A673 (cell line): Measurements from ENCODE around the gene LTBP2. TPM values are rescaled to one million over a fixed set of nuclear protein-coding genes. Genes with fewer than 3 reads are reported as not detected.

Source experiments
- BruUV-seq: library from RNA; stranded (reverse); fragments of 400-500 nt; replicated peaks from 2 replicates; lab custom pipeline; 2021; lab: Mats Ljungman, UMichigan
- CTCF ChIA-PET: fragments of 300-600 bp; sonication (Branson Sonifier 250); formaldehyde crosslinking; loops from one replicate; lab custom pipeline; 2022; ENCODE audit warnings: antibody characterized with exemption; lab: Charles Lee
- POLR2A ChIA-PET: fragments of 300-600 bp; sonication (Branson Sonifier 250); formaldehyde crosslinking; loops from one replicate; lab custom pipeline; 2022; ENCODE audit warnings: antibody characterized with exemption; ENCODE audit not compliant: low non-redundant PET; lab: Charles Lee
- DNase-seq: peaks from one replicate; pipeline ENCODE4 v3.0.0-alpha.2; 2015; ENCODE audit warnings: low spot score
- H3K27ac ChIP-seq: fragments of 200-600 bp; sonication (generic); 2 replicates; pipeline ENCODE4 v1.5.1; 2016; ENCODE audit warnings: mixed run types, low read depth, mild to moderate bottlenecking, mixed read lengths, antibody characterized with exemption, low read length; ENCODE audit not compliant: poor library complexity, severe bottlenecking
- H3K27me3 ChIP-seq: fragments of 200-600 bp; sonication (generic); replicated peaks from 2 replicates; pipeline ENCODE4 v1.6.1; 2017; ENCODE audit warnings: mixed run types, low read depth, mild to moderate bottlenecking, mixed read lengths, antibody characterized with exemption, low read length; ENCODE audit not compliant: insufficient read depth, poor library complexity
- H3K36me3 ChIP-seq: fragments of 200-600 bp; sonication (generic); 2 replicates; pipeline ENCODE4 v1.6.1; 2016; ENCODE audit warnings: mixed run types, mild to moderate bottlenecking, mixed read lengths, antibody characterized with exemption, low read length; ENCODE audit not compliant: insufficient read depth, poor library complexity, severe bottlenecking
- H3K4me1 ChIP-seq: fragments of 200-600 bp; sonication (generic); 2 replicates; pipeline ENCODE4 v1.6.1; 2017; ENCODE audit warnings: mixed run types, mild to moderate bottlenecking, mixed read lengths, antibody characterized with exemption, low read length; ENCODE audit not compliant: insufficient read depth, poor library complexity, severe bottlenecking
- H3K4me3 ChIP-seq: fragments of 200-600 bp; sonication (generic); 2 replicates; pipeline ENCODE4 v1.5.1; 2016; ENCODE audit warnings: low read depth, mixed run types, mild to moderate bottlenecking, mixed read lengths, low read length; ENCODE audit not compliant: poor library complexity, severe bottlenecking
- H3K9me3 ChIP-seq: fragments of 200-600 bp; sonication (generic); 2 replicates; pipeline ENCODE4 v1.6.1; 2016; ENCODE audit warnings: mixed run types, low read depth, mild to moderate bottlenecking, mixed read lengths, antibody characterized with exemption, low read length; ENCODE audit not compliant: poor library complexity, severe bottlenecking
- EZH2 ChIP-seq: fragments of 200-600 bp; sonication (generic); IDR thresholded peaks from 2 replicates; pipeline ENCODE4 v1.6.1; 2017; ENCODE audit warnings: borderline replicate concordance, low read depth, mild to moderate bottlenecking, mixed read lengths, antibody characterized with exemption, low read length; ENCODE audit not compliant: poor library complexity, severe bottlenecking
- intact Hi-C: fragments of 100-400 bp; cut with micrococcal nuclease; formaldehyde crosslinking; loops from one replicate; pipeline ENCODE4 v1.10.0; 2022; ENCODE audit not compliant: unreplicated experiment
- total RNA-seq: library from RNA; stranded (reverse); gene quantifications from 2 replicates; pipeline ENCODE4 v1.2.3, GENCODE V29; 2021
- TF ChIP-seq, protein P1 (sequence below): fragments of 300-800, 200-600 bp; sonication (generic); conservative IDR thresholded peaks from 2 replicates; pipeline ENCODE4 v1.5.1; 2017; ENCODE audit warnings: low read depth, mild to moderate bottlenecking, antibody characterized with exemption, low read length, moderate library complexity, mixed read lengths

The LTBP2 gene
- total RNA-seq, 1 experiment from 2014 or later: 0.26 TPM

DNA sequence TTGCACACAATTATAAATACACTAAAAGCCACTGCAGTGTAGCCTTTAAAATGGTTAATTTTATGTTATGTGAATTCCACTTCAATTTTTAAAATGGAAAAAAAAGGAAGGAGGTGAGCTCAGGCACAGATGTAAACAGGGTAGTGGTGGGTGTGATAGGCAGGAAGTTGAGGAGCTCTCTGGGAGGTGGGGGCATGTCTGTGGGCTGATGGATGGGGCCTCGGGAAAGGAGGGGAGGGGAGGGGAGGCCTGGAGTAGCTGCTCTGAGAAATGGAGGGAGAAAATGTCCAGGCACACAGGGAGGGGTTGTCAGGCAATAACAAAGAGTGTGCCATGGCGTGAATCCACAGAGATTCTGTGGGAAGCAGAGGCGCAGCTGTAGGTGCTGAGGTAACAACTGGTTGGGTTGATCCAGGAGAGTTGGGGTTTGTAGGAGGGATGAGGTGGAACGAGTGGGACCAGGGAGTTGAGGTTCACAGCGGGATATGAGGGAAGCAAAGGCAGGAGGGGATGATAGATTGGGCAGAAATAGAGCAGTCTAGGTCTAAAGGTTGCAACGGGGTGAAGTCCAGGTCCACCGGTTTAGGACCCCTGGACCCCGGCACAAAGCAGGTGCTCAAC, 57.2 kb downstream of the LTBP2 start:
- H3K9me3 ChIP-seq: no peaks in the 10 kb centered on the region

DNA sequence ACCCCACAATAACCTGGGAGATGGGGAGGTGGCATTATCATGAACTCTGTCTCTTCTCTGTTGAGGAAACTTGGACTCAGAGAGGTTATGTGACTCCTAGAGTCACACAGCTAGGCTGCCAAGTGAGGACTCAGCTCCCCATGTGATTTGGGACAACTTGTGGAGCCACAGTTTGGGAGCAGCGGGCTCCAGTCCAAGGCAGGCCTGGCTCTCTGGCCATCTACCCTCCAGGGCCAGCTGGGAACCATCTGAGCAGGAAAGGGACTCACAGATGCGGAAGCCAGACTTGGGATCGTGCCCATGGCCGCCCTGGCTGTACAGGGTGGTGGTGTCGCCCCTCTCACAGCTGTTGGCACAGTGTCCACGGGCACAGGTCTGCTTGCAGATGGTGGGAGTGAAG, 59.4 kb downstream of the LTBP2 start:
- no peak for DNase-seq
- ChIA-PET CTCF (interaction anchor here (1.0 kb wide), 1 partner anchor 295 kb away, joined by 5 read pairs; no protein-coding TSS in a partner anchor), POLR2A (no interaction called here)
- Histone ChIP-seq H3K27me3 (no peaks in the 10 kb centered on the region), H3K9me3 (no peaks in the 10 kb centered on the region), H3K36me3 (no peaks in the 10 kb centered on the region), H3K27ac (no peak overlapping the region), H3K4me1 (no peaks in the 10 kb centered on the region), H3K4me3 (no peak overlapping the region)
- intact Hi-C loops: no loop called here
- BruUV-seq: no TSS peak
- no peak for TF ChIP-seq EZH2
- TF ChIP-seq, protein P1, sequence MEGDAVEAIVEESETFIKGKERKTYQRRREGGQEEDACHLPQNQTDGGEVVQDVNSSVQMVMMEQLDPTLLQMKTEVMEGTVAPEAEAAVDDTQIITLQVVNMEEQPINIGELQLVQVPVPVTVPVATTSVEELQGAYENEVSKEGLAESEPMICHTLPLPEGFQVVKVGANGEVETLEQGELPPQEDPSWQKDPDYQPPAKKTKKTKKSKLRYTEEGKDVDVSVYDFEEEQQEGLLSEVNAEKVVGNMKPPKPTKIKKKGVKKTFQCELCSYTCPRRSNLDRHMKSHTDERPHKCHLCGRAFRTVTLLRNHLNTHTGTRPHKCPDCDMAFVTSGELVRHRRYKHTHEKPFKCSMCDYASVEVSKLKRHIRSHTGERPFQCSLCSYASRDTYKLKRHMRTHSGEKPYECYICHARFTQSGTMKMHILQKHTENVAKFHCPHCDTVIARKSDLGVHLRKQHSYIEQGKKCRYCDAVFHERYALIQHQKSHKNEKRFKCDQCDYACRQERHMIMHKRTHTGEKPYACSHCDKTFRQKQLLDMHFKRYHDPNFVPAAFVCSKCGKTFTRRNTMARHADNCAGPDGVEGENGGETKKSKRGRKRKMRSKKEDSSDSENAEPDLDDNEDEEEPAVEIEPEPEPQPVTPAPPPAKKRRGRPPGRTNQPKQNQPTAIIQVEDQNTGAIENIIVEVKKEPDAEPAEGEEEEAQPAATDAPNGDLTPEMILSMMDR: no peak

More for the DNA sequence above, 57.2 kb downstream of the LTBP2 start:
- Histone ChIP-seq H3K27me3 (no peaks in the 10 kb centered on the region), H3K27ac (no peak overlapping the region), H3K36me3 (no peaks in the 10 kb centered on the region), H3K4me1 (no peaks in the 10 kb centered on the region), H3K4me3 (no peak overlapping the region)
- ChIA-PET POLR2A (no interaction called here), CTCF (no interaction called here)
- TF ChIP-seq, protein P1: no peak
- TF ChIP-seq EZH2: no peak
- intact Hi-C loops: no loop called here
- BruUV-seq: no TSS peak
- DNase-seq: no peak

DNA sequence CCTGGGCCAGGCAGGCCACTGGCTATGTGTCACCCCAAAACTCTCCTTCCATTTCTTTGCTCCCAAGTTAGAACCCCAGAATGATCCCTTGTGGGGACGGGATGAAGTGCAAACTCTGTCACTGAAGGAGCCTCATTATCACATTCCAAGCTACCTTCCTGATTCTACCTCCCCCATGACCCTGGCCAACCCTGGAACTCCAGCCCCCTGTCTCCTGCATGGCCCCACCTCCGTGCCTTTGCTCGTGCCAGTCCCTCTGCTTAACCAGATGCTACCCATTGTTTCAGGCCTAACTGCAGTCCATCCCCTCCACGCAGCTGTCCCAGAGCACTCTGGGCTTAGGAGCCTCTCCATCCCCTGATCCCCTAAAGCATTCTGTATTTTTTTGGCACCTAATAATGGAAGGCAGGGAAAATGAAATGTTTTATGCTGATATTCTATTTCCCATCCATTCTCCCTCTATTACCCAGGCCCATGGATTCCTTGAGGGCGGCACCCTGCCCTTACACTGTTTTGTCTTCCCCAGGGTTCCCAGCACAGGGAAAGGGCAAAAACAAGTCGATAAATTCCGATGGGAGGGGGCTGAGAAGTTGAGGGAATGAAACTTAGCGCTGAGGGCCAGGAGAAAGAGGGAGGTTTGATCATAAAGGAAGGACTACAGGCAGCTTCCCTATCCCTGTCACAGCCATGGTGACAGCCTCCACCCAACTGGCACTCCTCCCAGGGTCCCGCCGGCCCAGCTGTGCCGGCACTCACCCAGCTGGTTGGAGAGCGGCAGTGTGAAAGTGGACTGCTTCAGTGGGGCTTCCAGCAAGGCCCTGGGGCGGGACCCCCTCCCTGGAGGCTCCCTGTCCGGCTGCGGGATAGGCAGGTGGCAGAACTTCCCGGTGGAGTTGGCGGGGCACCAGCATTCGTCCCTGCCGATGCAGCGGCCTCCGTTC, 60.3 kb downstream of the LTBP2 start:
- no peak for DNase-seq
- Histone ChIP-seq H3K9me3 (no peaks in the 10 kb centered on the region), H3K4me3 (no peak overlapping the region), H3K36me3 (no peaks in the 10 kb centered on the region), H3K27ac (no peak overlapping the region), H3K4me1 (no peaks in the 10 kb centered on the region), H3K27me3 (no peaks in the 10 kb centered on the region)
- ChIA-PET CTCF (interaction anchor here (1.0 kb wide), 1 partner anchor 294 kb away, joined by 5 read pairs; no protein-coding TSS in a partner anchor), POLR2A (no interaction called here)
- no peak for TF ChIP-seq EZH2
- TF ChIP-seq, protein P1: no peak
- intact Hi-C loops: no loop called here
- no TSS peak for BruUV-seq
